Hepatocyte (in vitro differentiated cells): Measurements from ENCODE around the gene TNP2. TPM values are rescaled to one million over a fixed set of nuclear protein-coding genes. Genes with fewer than 3 reads are reported as not detected.
A peak's percentile ranks its signal among the peaks of the same experiment; 100 is the strongest.
"Not testable (repeated sequence)": the region's sequence is repeated elsewhere in the genome, so short reads cannot be mapped to it uniquely, and the experiment has no call there.

Experiments used
- DNase-seq: peaks from one replicate; pipeline ENCODE4 v3.0.0-alpha.2; 2016; ENCODE audit warnings: low spot score
- H2AFZ ChIP-seq: fragments of 200-600 bp; sonication (generic); 2 replicates; pipeline ENCODE4 v1.6.0; 2016; ENCODE audit warnings: antibody characterized with exemption, mild to moderate bottlenecking
- H3K27ac ChIP-seq: fragments of 200-600 bp; sonication (generic); 2 replicates; pipeline ENCODE4 v1.5.1; 2016; ENCODE audit warnings: mild to moderate bottlenecking
- H3K27me3 ChIP-seq: fragments of 200-600 bp; sonication (generic); 2 replicates; pipeline ENCODE4 v1.6.1; 2016
- H3K36me3 ChIP-seq: fragments of 200-600 bp; sonication (generic); replicated peaks from 2 replicates; pipeline ENCODE4 v1.5.1; 2016; ENCODE audit warnings: low read depth; ENCODE audit not compliant: insufficient read depth
- H3K4me1 ChIP-seq: fragments of 200-600 bp; sonication (generic); 2 replicates; pipeline ENCODE4 v1.5.1; 2016; ENCODE audit warnings: mild to moderate bottlenecking, moderate library complexity; ENCODE audit not compliant: insufficient read depth
- H3K4me2 ChIP-seq: fragments of 200-600 bp; sonication (generic); 2 replicates; pipeline ENCODE4 v1.6.0; 2016
- H3K4me3 ChIP-seq: fragments of 200-600 bp; sonication (generic); 2 replicates; pipeline ENCODE4 v1.5.1; 2016; ENCODE audit warnings: mild to moderate bottlenecking
- H3K79me2 ChIP-seq: fragments of 200-600 bp; sonication (generic); 2 replicates; pipeline ENCODE4 v1.6.0; 2017; ENCODE audit warnings: mild to moderate bottlenecking
- H3K9me2 ChIP-seq: fragments of 200-600 bp; sonication (generic); replicated peaks from 2 replicates; pipeline ENCODE4 v1.6.0; 2017; ENCODE audit warnings: mild to moderate bottlenecking; ENCODE audit not compliant: insufficient read depth
- H3K9me3 ChIP-seq: fragments of 200-600 bp; sonication (generic); 2 replicates; pipeline ENCODE4 v1.5.1; 2016; ENCODE audit warnings: low read depth, mild to moderate bottlenecking
- H4K20me1 ChIP-seq: fragments of 200-600 bp; sonication (generic); 2 replicates; pipeline ENCODE4 v1.6.0; 2016; ENCODE audit warnings: mild to moderate bottlenecking; ENCODE audit not compliant: insufficient read depth, poor library complexity, severe bottlenecking
- CTCF ChIP-seq: fragments of 200-600 bp; sonication (generic); IDR thresholded peaks from 2 replicates; pipeline ENCODE4 v1.5.1; 2016; ENCODE audit warnings: antibody characterized with exemption, mild to moderate bottlenecking; ENCODE audit not compliant: poor library complexity
- EZH2 ChIP-seq: fragments of 200-600 bp; sonication (generic); IDR thresholded peaks from 2 replicates; pipeline ENCODE4 v1.6.1; 2016; ENCODE audit warnings: antibody characterized with exemption, mild to moderate bottlenecking, borderline replicate concordance
- EZH2phosphoT487 ChIP-seq: fragments of 200-600 bp; sonication (generic); IDR thresholded peaks from one replicate; pipeline ENCODE4 v1.6.1; 2018; ENCODE audit warnings: antibody characterized with exemption, mild to moderate bottlenecking, low read depth, moderate library complexity; ENCODE audit not compliant: unreplicated experiment, severe bottlenecking
- WGBS: methylation state at CpG from one replicate; pipeline ENCODE4 v1.1.6; 2016; ENCODE audit warnings: low lambda C conversion rate; ENCODE audit errors: missing lambda C conversion rate; 5-methylcytosine and 5-hydroxymethylcytosine counted together
- polyA plus RNA-seq: library from polyadenylated mRNA; unstranded; fragments of >200 nt; fragmentation: Nextera tagmentation; extraction: Ambion mirVana; gene quantifications from 2 replicates; pipeline ENCODE4 v1.2.1, GENCODE V29; 2016
- total RNA-seq: library from RNA; depleted of rRNA; stranded (reverse); fragments of >200 nt; gene quantifications from 2 replicates; pipeline ENCODE4 v1.2.3, GENCODE V29; 2014

The TNP2 gene
- total and polyA plus RNA-seq, 2 experiments from 2014 or later, result not detected

GRCh38 chr16:11299865-11300559, 30.9 kb upstream of the TNP2 start:
- H2AFZ ChIP-seq, result no peak overlapping the region
- no peak overlapping the region for H3K27ac ChIP-seq
- H3K9me2 ChIP-seq, result no peaks in the 10 kb centered on the region
- no peak overlapping the region for H3K4me3 ChIP-seq
- no peaks in the 10 kb centered on the region for H3K9me3 ChIP-seq
- H3K36me3 ChIP-seq, result no peaks in the 10 kb centered on the region
- peaks cover 48% of the 10 kb centered on the region for H3K4me1 ChIP-seq
- H3K27me3 ChIP-seq, result no peaks in the 10 kb centered on the region
- TF ChIP-seq EZH2phosphoT487, result no peak
- no peak for TF ChIP-seq EZH2
- TF ChIP-seq CTCF, result no peak
- no peak overlapping the region for H3K4me2 ChIP-seq
- no peaks in the 10 kb centered on the region for H3K79me2 ChIP-seq
- no peaks in the 10 kb centered on the region for H4K20me1 ChIP-seq
- no peak for DNase-seq
- 79% methylated on average over 6 of the region's 6 CpGs for WGBS

GRCh38 chr16:11298950-11299547, 29.9 kb upstream of the TNP2 start:
- H3K4me3 ChIP-seq, H3K27ac ChIP-seq: not testable (repeated sequence)
- WGBS, result 85% methylated on average over 13 of the region's 13 CpGs

GRCh38 chr16:11298143-11298900, 29.2 kb upstream of the TNP2 start:
- Histone ChIP-seq H4K20me1 (no peaks in the 10 kb centered on the region), H3K27ac (peak overlapping the region; percentile 83), H3K27me3 (no peaks in the 10 kb centered on the region), H3K4me3 (no peak overlapping the region), H3K9me3 (no peaks in the 10 kb centered on the region), H3K4me2 (peak overlapping the region; percentile 62), H3K79me2 (no peaks in the 10 kb centered on the region), H3K9me2 (no peaks in the 10 kb centered on the region), H3K36me3 (no peaks in the 10 kb centered on the region), H2AFZ (no peak overlapping the region), H3K4me1 (peaks cover 41% of the 10 kb centered on the region)
- no peak for DNase-seq
- 81% methylated on average over 5 of the region's 5 CpGs for WGBS
- no peak for TF ChIP-seq EZH2
- no peak for TF ChIP-seq CTCF
- TF ChIP-seq EZH2phosphoT487, result no peak

More at GRCh38 chr16:11298950-11299547, 29.9 kb upstream of the TNP2 start:
- not testable (repeated sequence) for H2AFZ ChIP-seq, H3K4me2 ChIP-seq, H3K79me2 ChIP-seq, H3K9me3 ChIP-seq, H4K20me1 ChIP-seq, DNase-seq, H3K9me2 ChIP-seq, H3K27me3 ChIP-seq, H3K36me3 ChIP-seq
- H3K4me1 ChIP-seq, result peaks cover 48% of the 10 kb centered on the region
